Measurements from ENCODE around the gene ERCC2. TPM values are rescaled to one million over a fixed set of nuclear protein-coding genes. Genes with fewer than 3 reads are reported as not detected.
A peak's percentile ranks its signal among the peaks of the same experiment; 100 is the strongest.

The ERCC2 gene
- polyA plus RNA-seq (2011; rRNA removed) (63.7 and 94.6 TPM in 2 replicates), polyA minus RNA-seq (2011; rRNA and poly(A)+ RNA removed) (48.9 and 49.9 TPM in 2 replicates)

DNA sequence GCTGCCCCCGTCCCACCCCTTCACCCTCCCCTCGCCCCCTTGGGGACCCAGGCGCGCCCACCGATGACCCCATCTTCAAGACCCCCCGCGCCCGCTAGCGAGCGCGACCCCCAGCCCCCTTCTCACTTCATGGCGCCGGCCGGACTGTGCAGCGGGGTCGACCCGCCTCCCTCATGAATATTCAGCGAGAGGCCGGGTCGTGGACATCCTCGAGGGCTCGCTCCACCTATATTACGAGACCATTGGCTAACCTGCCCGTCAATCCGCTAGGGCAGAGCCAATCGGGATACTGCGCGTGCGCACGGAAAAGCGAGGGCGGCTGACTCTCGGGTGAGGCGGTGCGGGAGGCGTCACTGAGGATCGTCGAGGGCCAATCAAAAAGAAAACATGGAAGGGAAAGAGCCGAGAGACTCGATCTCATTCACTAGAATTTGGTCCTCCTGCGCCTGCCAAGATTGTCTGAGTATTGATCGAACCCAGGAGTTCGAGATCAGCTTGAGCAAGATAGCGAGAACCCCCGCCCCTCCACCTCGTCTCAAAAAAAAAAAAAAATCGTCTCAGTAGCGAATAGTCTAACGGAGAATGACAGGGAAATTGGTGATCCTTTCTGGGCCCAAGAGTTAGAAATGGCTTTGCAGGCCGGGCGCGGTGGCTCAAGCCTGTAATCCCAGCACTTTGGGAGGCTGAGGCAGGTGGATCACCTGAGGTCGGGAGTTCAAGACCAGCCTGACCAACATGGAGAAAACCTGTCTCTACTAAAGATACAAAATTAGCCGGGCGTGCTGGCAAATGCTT, at the start of gene ERCC2:
ERCC2 (minus strand) TSS at position 164 of the 795 bp plus-strand sequence; CDS start at position 131, 33 bp downstream.
- H3K4me3 ChIP-seq (ENCODE audit: low read depth, low read length), result peak within 1 kb of the TSS; percentile 85
- TF ChIP-seq, protein P1, sequence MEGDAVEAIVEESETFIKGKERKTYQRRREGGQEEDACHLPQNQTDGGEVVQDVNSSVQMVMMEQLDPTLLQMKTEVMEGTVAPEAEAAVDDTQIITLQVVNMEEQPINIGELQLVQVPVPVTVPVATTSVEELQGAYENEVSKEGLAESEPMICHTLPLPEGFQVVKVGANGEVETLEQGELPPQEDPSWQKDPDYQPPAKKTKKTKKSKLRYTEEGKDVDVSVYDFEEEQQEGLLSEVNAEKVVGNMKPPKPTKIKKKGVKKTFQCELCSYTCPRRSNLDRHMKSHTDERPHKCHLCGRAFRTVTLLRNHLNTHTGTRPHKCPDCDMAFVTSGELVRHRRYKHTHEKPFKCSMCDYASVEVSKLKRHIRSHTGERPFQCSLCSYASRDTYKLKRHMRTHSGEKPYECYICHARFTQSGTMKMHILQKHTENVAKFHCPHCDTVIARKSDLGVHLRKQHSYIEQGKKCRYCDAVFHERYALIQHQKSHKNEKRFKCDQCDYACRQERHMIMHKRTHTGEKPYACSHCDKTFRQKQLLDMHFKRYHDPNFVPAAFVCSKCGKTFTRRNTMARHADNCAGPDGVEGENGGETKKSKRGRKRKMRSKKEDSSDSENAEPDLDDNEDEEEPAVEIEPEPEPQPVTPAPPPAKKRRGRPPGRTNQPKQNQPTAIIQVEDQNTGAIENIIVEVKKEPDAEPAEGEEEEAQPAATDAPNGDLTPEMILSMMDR (IDR thresholded peaks at IDR 0.05; ENCODE audit: insufficient read depth, low read depth, low read length), result no peak
- CTCF ChIA-PET, result no interaction called here
- POLR2A ChIA-PET, result no interaction called here
- peaks cover 3% of the 10 kb centered on the region for H3K36me3 ChIP-seq (ENCODE audit: control insufficient read depth, insufficient read depth, low read length)
- DNase-seq (ENCODE audit: low read depth), result peak; percentile 81
- no peaks in the 10 kb centered on the region for H3K27me3 ChIP-seq (ENCODE audit: control insufficient read depth, insufficient read depth, low read length)

DNA sequence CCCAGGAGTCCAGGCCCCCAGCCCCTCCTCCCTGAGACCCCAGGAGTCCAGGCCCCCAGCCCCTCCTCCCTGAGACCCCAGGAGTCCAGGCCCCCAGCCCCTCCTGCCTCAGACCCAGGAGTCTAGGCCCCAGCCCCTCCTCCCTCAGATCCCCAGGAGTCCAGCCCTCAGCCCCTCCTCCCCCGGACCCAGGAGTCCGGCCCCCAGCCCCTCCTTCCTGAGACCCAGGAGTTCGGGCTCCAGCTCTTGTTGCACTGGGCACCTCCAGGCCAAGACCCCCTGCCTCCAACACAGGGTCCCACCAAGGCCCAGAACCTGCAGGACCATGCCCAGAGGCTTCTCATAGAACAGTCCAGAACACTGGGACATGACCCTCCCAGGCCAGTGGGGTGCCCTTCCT, 49.5 kb upstream of the ERCC2 start:
- H3K4me3 ChIP-seq (ENCODE audit: low read depth, low read length), result no peak overlapping the region
- TF ChIP-seq, protein P1 (IDR thresholded peaks at IDR 0.05; ENCODE audit: insufficient read depth, low read depth, low read length), result no peak
- no peaks in the 10 kb centered on the region for H3K27me3 ChIP-seq (ENCODE audit: control insufficient read depth, insufficient read depth, low read length)
- H3K36me3 ChIP-seq (ENCODE audit: control insufficient read depth, insufficient read depth, low read length), result peaks cover 7% of the 10 kb centered on the region
- POLR2A ChIA-PET, result no interaction called here
- no peak for DNase-seq (ENCODE audit: low read depth)
- CTCF ChIA-PET, result interaction anchor here (1.0 kb wide), 1 partner anchor 18 kb away, joined by 3 read pairs; no protein-coding TSS in a partner anchor

DNA sequence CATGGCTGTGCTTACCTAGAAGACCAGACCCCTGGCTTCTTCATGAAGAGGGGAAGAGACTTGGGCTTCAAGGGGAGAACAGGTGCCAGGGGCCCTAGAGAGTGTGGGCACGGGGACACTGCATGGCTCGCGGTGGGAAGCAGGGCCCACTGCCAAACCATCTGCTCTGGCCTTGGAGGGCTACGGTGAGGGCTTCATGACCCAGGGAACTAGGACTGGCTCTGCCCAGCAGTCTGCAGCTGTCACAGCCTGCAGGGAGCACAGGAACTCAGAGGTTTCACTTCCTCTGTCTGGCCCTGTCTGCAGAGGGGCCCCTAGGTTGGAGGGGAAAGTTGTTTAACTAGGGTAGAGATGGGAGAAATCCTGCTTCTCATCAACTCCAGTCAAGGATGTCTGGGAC, 49.0 kb upstream of the ERCC2 start:
- H3K27me3 ChIP-seq (ENCODE audit: control insufficient read depth, insufficient read depth, low read length), result no peaks in the 10 kb centered on the region
- peaks cover 11% of the 10 kb centered on the region for H3K36me3 ChIP-seq (ENCODE audit: control insufficient read depth, insufficient read depth, low read length)
- H3K4me3 ChIP-seq (ENCODE audit: low read depth, low read length), result no peak overlapping the region
- TF ChIP-seq, protein P1 (IDR thresholded peaks at IDR 0.05; ENCODE audit: insufficient read depth, low read depth, low read length), result no peak
- ChIA-PET POLR2A (no interaction called here), CTCF (no interaction called here)
- no peak for DNase-seq (ENCODE audit: low read depth)

DNA sequence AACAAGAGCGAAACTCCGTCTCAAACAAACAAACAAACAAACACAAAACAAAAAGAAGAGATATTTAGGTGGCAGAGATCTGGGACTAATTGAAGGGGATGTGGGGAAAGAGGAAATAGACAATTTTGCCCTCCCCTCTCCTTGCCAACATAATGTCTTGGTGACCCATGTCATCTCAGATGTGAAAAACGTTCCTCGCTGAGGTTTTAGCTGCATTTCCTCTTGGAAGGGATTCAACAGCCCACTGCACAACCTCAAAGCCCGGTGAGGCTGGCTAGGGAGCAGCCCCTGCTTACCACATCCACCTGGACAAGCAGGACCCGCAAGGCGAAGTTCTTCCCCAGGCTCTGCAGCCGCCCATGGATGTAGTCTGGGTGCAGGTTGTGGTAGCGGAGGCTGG, 48.4 kb upstream of the ERCC2 start:
- Histone ChIP-seq H3K36me3 (ENCODE audit: control insufficient read depth, insufficient read depth, low read length) (peaks cover 15% of the 10 kb centered on the region), H3K27me3 (ENCODE audit: control insufficient read depth, insufficient read depth, low read length) (no peaks in the 10 kb centered on the region), H3K4me3 (ENCODE audit: low read depth, low read length) (no peak overlapping the region)
- POLR2A ChIA-PET, result interaction anchor here (0.5 kb wide), 1 partner anchor 86 kb away, joined by 6 read pairs; no protein-coding TSS in a partner anchor
- DNase-seq (ENCODE audit: low read depth), result no peak
- CTCF ChIA-PET, result no interaction called here
- TF ChIP-seq, protein P1 (IDR thresholded peaks at IDR 0.05; ENCODE audit: insufficient read depth, low read depth, low read length), result no peak

- peaks cover 20% of the 10 kb centered on the region for H3K36me3 ChIP-seq (ENCODE audit: control insufficient read depth, insufficient read depth, low read length)
- POLR2A ChIA-PET, result no interaction called here
- H3K27me3 ChIP-seq (ENCODE audit: control insufficient read depth, insufficient read depth, low read length), result no peaks in the 10 kb centered on the region
- DNase-seq (ENCODE audit: low read depth), result no peak
- TF ChIP-seq, protein P1 (IDR thresholded peaks at IDR 0.05; ENCODE audit: insufficient read depth, low read depth, low read length), result no peak
- no peak overlapping the region for H3K4me3 ChIP-seq (ENCODE audit: low read depth, low read length)
- CTCF ChIA-PET, result interaction anchor here (1.0 to 1.9 kb wide), 3 partner anchors 11 to 68 kb away, joined by 5 to 6 read pairs (median 5); no protein-coding TSS in a partner anchor
Measured at GRCh38 chr19:45417151-45417550, 46.8 kb upstream of the ERCC2 start.

All from BJ (cell line).